Heart right ventricle (tissue), 16 donors: ENCODE measurements around the gene KDELR3. TPM values are rescaled to one million over a fixed set of nuclear protein-coding genes. Genes with fewer than 3 reads are reported as not detected.

Source experiments
- ATAC-seq, 8 donors: fragments of 200-7000 bp; cut with Tn5 transposase; one replicate each; pipeline ENCODE4 v1.9.1; 2020; ENCODE audit warnings: mild to moderate bottlenecking in 8 of 8, moderate library complexity in 8 of 8, moderate number of reproducible peaks in 1 of 8
- DNase-seq, 2 donors: peaks; one replicate each; pipeline ENCODE4 v3.0.0-alpha.2; 2020
- H3K27ac ChIP-seq, 10 donors: fragments of 200-600 bp; sonication (generic) in 2 of 10; one replicate each; pipeline versions ENCODE4 v1.5.0 to v1.8.0; 2020 to 2022; ENCODE audit warnings: mild to moderate bottlenecking in 3 of 10
- H3K27me3 ChIP-seq, 7 donors: fragments of 200-600 bp; one replicate each; pipeline ENCODE4 v1.8.0; 2021 to 2022; ENCODE audit warnings: mild to moderate bottlenecking in 2 of 7
- H3K36me3 ChIP-seq, 9 donors: fragments of 200-600 bp; sonication (generic) in 1 of 9; one replicate each; pipeline versions ENCODE4 v1.5.0 to v1.8.0; 2020 to 2022; ENCODE audit warnings: mild to moderate bottlenecking in 2 of 9
- H3K4me1 ChIP-seq, 9 donors: fragments of 200-600 bp; sonication (generic) in 1 of 9; one replicate each; pipeline versions ENCODE4 v1.5.0 to v1.8.0; 2020 to 2022; ENCODE audit warnings: mild to moderate bottlenecking in 4 of 9
- H3K4me3 ChIP-seq, 10 donors: fragments of 200-600 bp; sonication (generic) in 2 of 10; one replicate each; pipeline versions ENCODE4 v1.5.0 to v1.8.0; 2020 to 2022; ENCODE audit warnings: mild to moderate bottlenecking in 7 of 10, moderate library complexity in 2 of 10
- H3K9me3 ChIP-seq, 11 donors: fragments of 200-600 bp in 10 of 11; sonication (generic) in 2 of 11; one replicate each; pipeline versions ENCODE4 v1.5.0 to v1.8.0; 2013 to 2022; ENCODE audit warnings: mild to moderate bottlenecking in 2 of 11, control low read depth in 1 of 11, moderate library complexity in 1 of 11
- WGBS, 2 donors: extraction: QIAGEN DNeasy Blood & Tissue Kit; methylation state at CpG; one replicate each; pipeline ENCODE4 v1.1.7; 2013; ENCODE audit warnings: inconsistent platforms in 1 of 2; 5-methylcytosine and 5-hydroxymethylcytosine counted together
- intact Hi-C, 10 donors: fragments of 100-400 bp; cut with DNase I; formaldehyde crosslinking; loops; one replicate each; pipeline versions ENCODE4 v1.11.1 to v1.14.2; 2022
- polyA plus RNA-seq, 2 donors: library from polyadenylated mRNA; stranded (reverse); fragments of 200-250 nt; gene quantifications; one replicate each; pipeline ENCODE4 v1.2.3, GENCODE V29; 2013
- total RNA-seq, 10 donors: library from RNA; stranded (reverse); fragmentation: NEBNext Ultra II Directional in 3 of 10; extraction: Animal tissue kit (Norgen Biotek cat#: 25700) in 3 of 10; gene quantifications; one replicate each; pipeline versions ENCODE4 v1.2.1 to v1.2.4, GENCODE V29; 2021 to 2023
- TF ChIP-seq, protein P1 (sequence below), 9 donors: fragments of 200-600 bp; sonication (generic) in 2 of 9; IDR thresholded peaks; one replicate each; pipeline versions ENCODE4 v1.5.0 to v1.8.0; 2021 to 2022; ENCODE audit warnings: antibody characterized with exemption in 9 of 9, mild to moderate bottlenecking in 5 of 9, moderate library complexity in 1 of 9
- donor health status: Arrhythmogenic right ventricular cardiomyopathy.
- donor health status: ischemic (EF 13 %, LVEDD 7.1; RV severe dilation, severe dysfunction).
- donor health status: healthy with polysubstance abuse.
- donor health status: DM: no; HTN: yes; CAD: no.
- donor health status: DM: no; HTN: no; CAD: no.
- donor health status: ischemic (EF 25% LVEDD 6.9; RV normal size, moderate dysfunction).
- donor health status: ischemic (EF 25% LVEDD 5.7; RV mildly dilated, moderate dysfunction).
- donor health status: healthy.
- donor health status: DM: yes; HTN: yes; CAD: no.
- donor health status: Ischemic cardiomyopathy.
- donor health status: ischemic (EF 35%, LVEDD 5.7; RV mildly dilated, moderate dysfunction).
- donor health status: nonischemic (EF 11% LVEDD 7.7; RV severe dilation, severe dysfunction).
- donor health status: DM: yes; HTN: yes; CAD: no.
- donor health status: PGD.
- donor health status: ischemic (EF 29% LVEDD 5.4; RV normal size, mild dysfunction).
- donor health status: nonischemic (EF 23%, LVEDD 6.1; RV moderate dilation, normal function).

The KDELR3 gene
- total and polyA plus RNA-seq, 12 donors, result 3.4 to 12.9 (median 9.0) TPM

DNA sequence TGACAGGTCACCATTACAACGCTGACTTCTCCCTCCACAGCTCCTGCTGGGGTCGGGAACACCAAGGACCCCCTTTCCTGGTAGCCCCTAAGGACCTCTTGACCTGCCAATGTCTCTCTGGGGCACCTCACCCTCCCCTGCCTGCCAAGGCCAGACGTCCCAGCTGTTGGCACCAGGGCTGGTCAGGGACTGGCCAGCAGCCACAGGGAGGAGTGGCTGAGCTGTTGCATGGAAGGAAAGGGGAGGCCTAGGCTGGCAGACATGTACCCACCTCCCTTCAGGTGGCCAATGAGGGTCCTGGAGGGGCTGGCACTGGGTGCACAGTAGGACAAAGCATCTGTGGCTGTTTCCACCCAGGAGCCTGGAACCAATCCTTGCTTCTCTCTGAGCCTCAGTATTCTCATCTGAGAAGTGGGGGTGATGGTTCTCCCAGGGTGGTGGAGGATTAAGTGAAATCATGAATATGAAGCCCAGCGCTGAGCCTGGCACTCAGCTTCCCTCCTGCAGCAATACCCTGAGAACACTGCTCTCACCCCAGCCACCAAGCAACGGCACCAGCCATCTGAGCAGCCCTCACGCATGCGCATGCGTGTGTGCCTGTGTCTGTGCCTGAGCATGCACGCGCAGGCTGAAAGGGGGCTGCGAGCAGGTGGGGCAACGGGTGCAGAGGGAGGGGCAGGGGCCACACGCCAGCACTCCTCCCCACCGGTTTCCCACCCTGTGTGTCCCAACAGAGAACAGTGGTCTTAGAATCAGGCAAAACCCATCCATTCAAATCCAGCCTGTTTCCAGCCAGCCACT is 18.8 kb upstream of the KDELR3 start:
- H3K4me3 ChIP-seq, result peak overlapping the region in 2 of 10 donors; percentile 11 to 28
- H3K36me3 ChIP-seq, result no peaks in the 10 kb centered on the region
- no peaks in the 10 kb centered on the region for H3K9me3 ChIP-seq
- DNase-seq (peak; percentile 68 to 72), ATAC-seq (peak; percentile 24 to 73 (median 58))
- 68 to 70% methylated on average over 14 of the region's 14 CpGs for WGBS, 2 donors
- peak overlapping the region; percentile 61 to 99 (median 92) for H3K27ac ChIP-seq
- intact Hi-C loops, result loop anchor here in 1 of 10 donors (5.0 kb wide), 1 partner anchor 37 kb away; no protein-coding TSS in a partner anchor
- TF ChIP-seq, protein P1, sequence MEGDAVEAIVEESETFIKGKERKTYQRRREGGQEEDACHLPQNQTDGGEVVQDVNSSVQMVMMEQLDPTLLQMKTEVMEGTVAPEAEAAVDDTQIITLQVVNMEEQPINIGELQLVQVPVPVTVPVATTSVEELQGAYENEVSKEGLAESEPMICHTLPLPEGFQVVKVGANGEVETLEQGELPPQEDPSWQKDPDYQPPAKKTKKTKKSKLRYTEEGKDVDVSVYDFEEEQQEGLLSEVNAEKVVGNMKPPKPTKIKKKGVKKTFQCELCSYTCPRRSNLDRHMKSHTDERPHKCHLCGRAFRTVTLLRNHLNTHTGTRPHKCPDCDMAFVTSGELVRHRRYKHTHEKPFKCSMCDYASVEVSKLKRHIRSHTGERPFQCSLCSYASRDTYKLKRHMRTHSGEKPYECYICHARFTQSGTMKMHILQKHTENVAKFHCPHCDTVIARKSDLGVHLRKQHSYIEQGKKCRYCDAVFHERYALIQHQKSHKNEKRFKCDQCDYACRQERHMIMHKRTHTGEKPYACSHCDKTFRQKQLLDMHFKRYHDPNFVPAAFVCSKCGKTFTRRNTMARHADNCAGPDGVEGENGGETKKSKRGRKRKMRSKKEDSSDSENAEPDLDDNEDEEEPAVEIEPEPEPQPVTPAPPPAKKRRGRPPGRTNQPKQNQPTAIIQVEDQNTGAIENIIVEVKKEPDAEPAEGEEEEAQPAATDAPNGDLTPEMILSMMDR (IDR thresholded peaks at IDR 0.05), result no peak
- peaks cover 0 to 77% (median 29%) of the 10 kb centered on the region in 9 donors for H3K4me1 ChIP-seq
- H3K27me3 ChIP-seq, result peaks cover 0 to 84% (median 38%) of the 10 kb centered on the region in 7 donors

DNA sequence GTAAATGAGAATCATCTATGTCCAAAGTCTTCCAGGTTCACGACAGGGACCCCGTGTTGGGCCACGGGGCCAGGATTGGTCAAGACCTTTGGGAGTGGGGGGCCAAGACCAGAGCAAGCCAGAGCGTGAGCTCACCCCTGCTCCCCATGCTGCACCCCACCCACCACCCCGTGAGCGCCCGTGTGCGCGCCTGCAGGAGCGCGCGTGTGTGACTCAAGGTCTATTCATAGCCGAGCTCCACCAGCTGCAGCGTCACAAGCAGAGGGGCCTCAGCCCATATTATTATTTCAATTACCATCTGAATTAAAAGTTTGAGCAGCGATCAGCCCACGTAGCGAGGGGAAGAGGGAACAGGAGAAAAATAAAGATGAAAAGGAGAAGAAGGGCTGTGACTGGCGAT is 18.1 kb upstream of the KDELR3 start:
- Histone ChIP-seq H3K9me3 (no peaks in the 10 kb centered on the region), H3K27ac (peak overlapping the region; percentile 61 to 99 (median 92)), H3K36me3 (no peaks in the 10 kb centered on the region), H3K4me1 (peaks cover 4 to 70% (median 24%) of the 10 kb centered on the region in 9 donors), H3K27me3 (peaks cover 4 to 84% (median 44%) of the 10 kb centered on the region in 7 donors), H3K4me3 (peak overlapping the region in 5 of 10 donors; percentile 11 to 34 (median 28))
- ATAC-seq, result peak; percentile 37 to 78 (median 65)
- DNase-seq, result no peak
- intact Hi-C loops, result loop anchor here in 3 of 10 donors (2.0 to 5.0 kb wide), 2 partner anchors 35 to 37 kb away; no protein-coding TSS in a partner anchor
- 50 to 55% methylated on average over 18 of the region's 18 CpGs for WGBS, 2 donors
- TF ChIP-seq, protein P1 (IDR thresholded peaks at IDR 0.05), result no peak

DNA sequence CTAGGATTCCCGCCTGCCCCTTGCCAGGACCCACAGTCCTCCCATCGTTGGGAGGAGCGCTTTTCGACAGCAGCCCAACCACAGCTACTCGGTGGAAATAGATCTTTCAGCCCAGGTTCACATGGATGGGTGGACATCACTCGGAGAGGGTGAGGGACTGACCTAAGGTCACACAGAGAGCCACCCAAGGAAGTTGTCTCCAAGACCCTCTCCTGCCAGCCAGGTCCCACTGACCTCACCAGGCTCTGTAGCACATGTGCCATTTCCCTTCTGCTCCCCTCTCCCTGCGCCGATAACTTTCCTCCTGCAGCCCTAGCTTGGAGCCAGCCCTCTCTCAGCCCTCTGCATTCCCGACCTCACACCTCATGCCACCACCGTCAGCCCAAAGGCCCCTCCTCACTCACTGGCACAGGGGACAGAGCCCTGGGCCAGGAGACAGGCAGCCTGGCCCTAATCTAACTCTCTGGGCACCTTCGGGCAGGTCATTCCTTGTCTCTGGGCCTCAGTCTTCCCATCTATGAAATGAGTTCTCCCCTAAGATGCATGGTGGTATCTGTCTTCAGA is 17.6 kb upstream of the KDELR3 start:
- intact Hi-C loops, result loop anchor here in 2 of 10 donors (2.0 to 5.0 kb wide), 2 partner anchors 36 to 38 kb away; no protein-coding TSS in a partner anchor
- ATAC-seq (peak; percentile 44 to 73 (median 60)), DNase-seq (peak; percentile 48 to 66)
- Histone ChIP-seq H3K4me3 (peak overlapping the region in 5 of 10 donors; percentile 11 to 34 (median 28)), H3K27ac (peak overlapping the region; percentile 61 to 99 (median 92)), H3K36me3 (no peaks in the 10 kb centered on the region), H3K27me3 (peaks cover 4 to 81% (median 46%) of the 10 kb centered on the region in 7 donors), H3K4me1 (peaks cover 4 to 66% (median 24%) of the 10 kb centered on the region in 9 donors), H3K9me3 (no peaks in the 10 kb centered on the region)
- TF ChIP-seq, protein P1 (IDR thresholded peaks at IDR 0.05), result no peak
- 31 to 35% methylated on average over 11 of the region's 11 CpGs for WGBS, 2 donors

DNA sequence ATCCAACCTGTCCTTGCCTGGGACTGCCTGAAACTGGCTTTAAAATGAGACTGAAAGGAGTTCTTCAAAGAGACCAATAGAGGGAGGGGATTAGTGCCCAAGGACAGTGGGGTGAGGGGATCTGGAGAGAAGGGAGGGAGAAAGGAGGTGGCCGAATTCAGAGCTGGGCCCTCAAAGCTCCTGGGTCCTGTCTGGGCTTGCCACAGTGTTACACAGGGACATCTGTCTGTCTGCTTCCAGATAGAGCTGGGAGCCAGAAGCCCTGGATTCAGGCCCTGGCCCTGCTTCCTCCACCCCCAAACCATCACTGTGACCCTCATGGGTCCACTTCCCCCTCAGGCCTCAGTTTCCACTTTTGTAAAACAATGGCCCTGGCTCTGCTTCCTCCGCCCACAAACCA is 16.5 kb upstream of the KDELR3 start:
- intact Hi-C loops, result loop anchor here in 2 of 10 donors (2.0 to 5.0 kb wide), 2 partner anchors 37 to 39 kb away; no protein-coding TSS in a partner anchor
- H3K4me1 ChIP-seq, result peaks cover 6 to 60% (median 24%) of the 10 kb centered on the region in 9 donors
- H3K9me3 ChIP-seq, result no peaks in the 10 kb centered on the region
- peaks cover 6 to 84% (median 56%) of the 10 kb centered on the region in 7 donors for H3K27me3 ChIP-seq
- TF ChIP-seq, protein P1 (IDR thresholded peaks at IDR 0.05), result no peak
- peak overlapping the region in 7 of 10 donors; percentile 55 to 99 (median 94) for H3K27ac ChIP-seq
- no peaks in the 10 kb centered on the region for H3K36me3 ChIP-seq
- 74 to 84% methylated on average over 2 of the region's 2 CpGs for WGBS, 2 donors
- DNase-seq (no peak), ATAC-seq (no peak)
- H3K4me3 ChIP-seq, result no peak overlapping the region
